ENCODE results near the gene BEAN1.

BEAN1 gene

DNA sequence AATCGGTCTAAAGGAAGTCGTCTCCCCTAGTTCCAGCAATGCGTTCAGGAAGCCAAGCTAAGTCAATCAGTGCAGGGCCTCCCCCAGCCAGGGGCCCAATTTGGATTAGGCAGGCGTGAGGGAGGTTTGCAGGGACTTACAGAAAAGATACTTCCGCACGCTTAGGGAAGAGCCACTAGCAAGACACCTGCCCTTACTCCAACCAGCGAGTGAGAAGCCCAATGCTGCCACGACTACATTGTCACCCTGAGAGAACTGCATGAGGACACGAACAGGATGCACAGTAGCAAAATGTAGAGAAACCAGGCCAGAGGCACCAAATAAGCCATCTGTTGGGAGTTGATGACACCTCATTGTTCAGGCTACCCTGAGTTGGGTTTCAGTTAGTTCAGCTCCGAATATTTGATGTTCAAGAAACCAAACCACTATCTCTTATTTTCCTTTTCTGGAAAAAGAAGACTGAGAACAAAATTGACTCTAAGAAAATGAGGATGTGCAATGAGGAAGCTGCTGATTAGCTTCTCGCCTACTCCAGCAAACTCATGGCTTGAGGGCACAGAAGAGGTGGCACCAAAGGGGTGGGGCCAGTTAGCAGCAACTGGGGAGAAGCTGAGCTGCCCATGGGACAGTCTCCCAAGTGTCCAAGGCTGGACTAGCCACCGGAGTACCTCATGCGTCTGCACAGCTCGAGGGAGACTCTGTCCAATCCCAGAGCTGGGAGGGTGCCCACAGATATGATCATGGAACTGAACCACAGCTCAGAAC, 93.5 kb downstream of the BEAN1 start:
- TF ChIP-seq, protein P1, sequence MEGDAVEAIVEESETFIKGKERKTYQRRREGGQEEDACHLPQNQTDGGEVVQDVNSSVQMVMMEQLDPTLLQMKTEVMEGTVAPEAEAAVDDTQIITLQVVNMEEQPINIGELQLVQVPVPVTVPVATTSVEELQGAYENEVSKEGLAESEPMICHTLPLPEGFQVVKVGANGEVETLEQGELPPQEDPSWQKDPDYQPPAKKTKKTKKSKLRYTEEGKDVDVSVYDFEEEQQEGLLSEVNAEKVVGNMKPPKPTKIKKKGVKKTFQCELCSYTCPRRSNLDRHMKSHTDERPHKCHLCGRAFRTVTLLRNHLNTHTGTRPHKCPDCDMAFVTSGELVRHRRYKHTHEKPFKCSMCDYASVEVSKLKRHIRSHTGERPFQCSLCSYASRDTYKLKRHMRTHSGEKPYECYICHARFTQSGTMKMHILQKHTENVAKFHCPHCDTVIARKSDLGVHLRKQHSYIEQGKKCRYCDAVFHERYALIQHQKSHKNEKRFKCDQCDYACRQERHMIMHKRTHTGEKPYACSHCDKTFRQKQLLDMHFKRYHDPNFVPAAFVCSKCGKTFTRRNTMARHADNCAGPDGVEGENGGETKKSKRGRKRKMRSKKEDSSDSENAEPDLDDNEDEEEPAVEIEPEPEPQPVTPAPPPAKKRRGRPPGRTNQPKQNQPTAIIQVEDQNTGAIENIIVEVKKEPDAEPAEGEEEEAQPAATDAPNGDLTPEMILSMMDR (conservative IDR thresholded peaks at IDR 0.05; ENCODE audit: low read depth, low read length) = no peak

DNA sequence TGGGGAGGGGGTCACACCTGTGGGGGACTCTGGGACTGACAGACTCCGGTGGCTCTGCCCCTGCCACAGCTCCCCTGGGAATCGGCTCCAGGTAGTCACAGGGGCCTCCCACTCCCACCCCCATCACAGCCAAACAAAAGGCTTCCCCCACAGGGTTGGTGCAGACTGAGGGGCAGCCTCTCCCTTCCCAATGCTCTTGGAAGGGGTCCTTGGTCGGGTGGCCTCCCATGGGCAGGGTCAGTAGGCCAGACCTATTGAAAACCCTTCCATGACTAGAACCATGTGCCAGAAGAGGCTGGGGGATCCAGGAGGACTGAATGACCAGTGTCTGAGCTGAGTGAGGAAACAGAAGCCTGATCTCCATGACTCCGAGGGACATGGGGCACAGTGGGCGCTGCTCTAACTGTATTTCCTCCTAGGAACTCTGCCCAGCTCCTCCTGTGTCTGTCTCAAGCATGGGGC, 94.2 kb downstream of the BEAN1 start:
- no peak for DNase-seq (ENCODE audit: low read depth)
- H3K4me3 ChIP-seq (ENCODE audit: low read depth, low read length) = no peak overlapping the region
- TF ChIP-seq, protein P1 (conservative IDR thresholded peaks at IDR 0.05; ENCODE audit: low read depth, low read length) = no peak

More for the DNA sequence above, 93.5 kb downstream of the BEAN1 start:
- no peak overlapping the region for H3K4me3 ChIP-seq (ENCODE audit: low read depth, low read length)
- DNase-seq (ENCODE audit: low read depth) = no peak

DNA sequence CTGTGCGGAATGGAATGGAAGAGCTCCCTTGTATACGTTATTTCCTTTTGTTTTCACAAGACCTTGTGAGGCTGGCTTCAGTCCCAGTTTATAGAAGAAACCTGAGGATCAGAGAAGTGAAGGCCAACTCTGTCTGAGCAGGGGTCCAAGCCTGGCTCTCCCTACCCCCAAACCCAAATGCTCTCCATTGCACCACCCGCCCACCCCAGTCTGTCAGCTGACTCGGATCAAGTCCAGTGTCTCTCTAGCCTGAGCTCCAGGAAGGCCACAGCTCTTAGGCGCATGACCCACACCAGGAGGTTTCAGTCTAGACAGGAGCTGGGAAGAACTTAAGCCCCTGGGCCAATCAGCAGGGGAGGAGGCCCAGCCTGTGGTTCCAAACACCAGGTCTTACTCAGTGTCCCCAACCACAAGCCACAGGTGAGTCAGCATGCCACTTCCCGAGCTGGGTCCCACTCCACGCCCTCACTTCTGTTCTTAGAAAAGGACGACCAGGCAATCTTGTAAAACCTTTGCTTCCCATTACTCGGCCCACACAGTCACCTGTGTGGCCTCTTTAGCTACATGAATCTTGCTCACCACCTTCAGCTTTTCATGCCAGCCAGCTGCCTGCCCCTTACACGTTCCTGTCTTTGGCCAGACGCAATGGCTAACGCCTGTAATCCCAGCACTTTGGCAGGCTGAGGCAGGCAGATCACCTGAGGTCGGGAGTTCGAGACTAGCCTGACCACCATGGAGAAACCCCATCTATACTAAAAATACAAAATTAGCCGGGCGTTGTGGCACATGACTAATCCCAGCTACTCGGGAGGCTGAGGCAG, 95.1 kb downstream of the BEAN1 start:
- DNase-seq (ENCODE audit: low read depth) = peak; percentile 96
- TF ChIP-seq, protein P1 (conservative IDR thresholded peaks at IDR 0.05; ENCODE audit: low read depth, low read length) = no peak
- no peak overlapping the region for H3K4me3 ChIP-seq (ENCODE audit: low read depth, low read length)

DNA sequence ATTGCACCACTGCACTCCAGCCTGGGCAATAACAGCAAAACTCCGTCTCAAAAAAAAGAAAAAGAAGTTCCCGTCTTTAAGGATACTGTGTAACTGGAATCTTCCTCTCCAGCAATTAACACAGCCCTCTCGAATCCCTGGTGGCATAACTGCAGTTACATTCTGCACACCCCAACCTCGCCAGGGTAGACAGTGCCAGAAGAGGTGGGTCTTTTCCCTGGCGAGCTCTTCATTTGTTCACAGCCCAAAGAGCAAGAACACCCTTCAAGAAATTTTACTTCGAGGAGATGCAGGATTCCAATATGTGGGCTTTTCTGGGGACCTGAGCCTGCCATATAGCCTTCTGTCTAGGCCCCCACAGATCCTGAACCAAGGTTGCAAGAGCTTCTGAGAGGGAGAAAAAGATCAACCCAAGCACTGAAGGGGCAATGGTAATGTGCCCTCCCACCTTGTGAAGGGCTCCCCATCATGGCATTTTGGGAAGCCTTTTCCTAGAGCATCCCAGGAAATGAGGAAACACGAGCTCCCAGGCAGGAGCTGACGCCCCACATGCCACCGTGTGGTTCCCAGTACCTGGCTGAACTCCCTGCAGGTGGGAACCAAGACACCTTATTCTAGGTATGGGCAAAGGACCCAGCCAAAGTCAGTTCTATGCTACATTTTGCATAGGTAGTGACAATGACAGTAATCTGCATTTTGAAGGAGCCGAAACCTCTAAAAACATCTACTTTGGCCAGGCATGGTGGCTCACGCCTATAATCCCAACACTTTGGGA, 95.9 kb downstream of the BEAN1 start:
- no peak overlapping the region for H3K4me3 ChIP-seq (ENCODE audit: low read depth, low read length)
- TF ChIP-seq, protein P1 (conservative IDR thresholded peaks at IDR 0.05; ENCODE audit: low read depth, low read length) = no peak
- DNase-seq (ENCODE audit: low read depth) = no peak

DNA sequence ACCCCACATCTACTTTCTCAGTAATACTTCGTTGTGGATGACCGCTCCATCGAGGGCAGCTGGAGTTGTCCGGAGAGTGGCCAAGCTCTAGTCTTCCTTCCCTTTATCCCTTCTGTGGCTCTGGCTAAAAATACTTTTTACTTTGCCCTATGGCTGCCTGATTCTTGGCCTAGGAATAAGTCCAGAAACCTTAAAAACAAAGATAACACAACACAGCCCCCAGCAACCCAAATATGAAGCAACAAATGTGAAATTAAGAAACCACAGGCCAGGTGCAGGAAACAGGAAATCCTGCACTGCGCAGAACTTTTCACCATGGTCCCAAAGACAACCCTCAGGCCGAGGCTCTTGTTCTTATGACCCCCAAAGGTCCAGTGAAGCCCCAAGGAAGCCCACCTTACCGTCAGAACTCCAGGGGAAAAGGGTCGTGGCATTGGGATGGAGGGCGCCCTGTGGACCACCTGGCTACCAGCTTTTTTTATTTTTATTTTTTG, 96.8 kb downstream of the BEAN1 start:
- no peak overlapping the region for H3K4me3 ChIP-seq (ENCODE audit: low read depth, low read length)
- DNase-seq (ENCODE audit: low read depth) = no peak
- TF ChIP-seq, protein P1 (conservative IDR thresholded peaks at IDR 0.05; ENCODE audit: low read depth, low read length) = no peak

DNA sequence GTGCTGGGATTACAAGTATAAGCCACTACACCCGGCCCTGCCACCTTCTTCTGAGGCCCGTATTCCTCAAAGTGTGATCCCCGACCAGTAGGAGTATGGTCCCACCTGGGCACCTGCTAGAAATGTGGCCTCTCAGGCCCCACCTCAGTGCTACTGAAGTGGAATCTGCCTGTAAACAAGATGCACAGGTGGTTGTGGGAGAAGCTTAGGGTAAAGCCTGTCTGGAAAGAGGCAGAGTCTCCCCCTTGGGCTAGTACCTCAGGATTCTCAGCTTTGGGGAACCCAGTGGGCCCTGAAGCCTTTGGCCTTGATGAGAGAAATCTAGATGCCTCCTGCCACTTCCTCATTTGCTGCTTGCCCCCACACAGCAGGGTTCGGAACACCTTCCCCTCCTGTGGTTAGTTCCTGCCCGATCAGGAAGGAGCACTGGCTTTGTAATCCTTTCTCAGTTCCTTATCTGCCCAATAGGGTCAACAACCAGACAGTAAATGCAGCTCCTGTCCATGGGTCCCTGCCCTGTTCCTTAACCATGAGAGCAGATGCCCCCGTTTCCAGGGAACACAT, 97.6 kb downstream of the BEAN1 start:
- TF ChIP-seq, protein P1 (conservative IDR thresholded peaks at IDR 0.05; ENCODE audit: low read depth, low read length) = no peak
- DNase-seq (ENCODE audit: low read depth) = no peak
- H3K4me3 ChIP-seq (ENCODE audit: low read depth, low read length) = no peak overlapping the region
